ENCODE data around the gene FNDC11. TPM values are rescaled to one million over a fixed set of nuclear protein-coding genes. Genes with fewer than 3 reads are reported as not detected.

The FNDC11 gene
- total RNA-seq, 1 experiment from 2014 or later: not detected

GRCh38 chr20:63574829-63575743 is 21.1 kb downstream of the FNDC11 start:
- Mint-ChIP-seq H3K27me3 (ENCODE audit: unreplicated experiment) (peaks cover 45% of the 10 kb centered on the region), H3K4me3 (ENCODE audit: low read depth, unreplicated experiment) (peak overlapping the region; percentile 88), H3K4me1 (ENCODE audit: low read depth, unreplicated experiment) (no peaks in the 10 kb centered on the region), H3K36me3 (ENCODE audit: insufficient read depth, unreplicated experiment) (peaks cover 29% of the 10 kb centered on the region), H3K9me3 (ENCODE audit: low read depth, unreplicated experiment) (no peaks in the 10 kb centered on the region), H3K27ac (ENCODE audit: unreplicated experiment) (peak overlapping the region; percentile 88)
- CTCF ChIA-PET: interaction anchor here (1.1 to 4.2 kb wide), 2 partner anchors 37 to 52 kb away, joined by 3 to 32 read pairs; partner anchors contain the start of genes GMEB2 and PTK6
- DNase-seq: no peak
- intact Hi-C loops (cut with micrococcal nuclease; ENCODE audit: unreplicated experiment): loop anchor here (5.0 kb wide), 1 partner anchor 38 kb away; the partner anchor contains the start of gene PTK6
- TF ChIP-seq CTCF (IDR thresholded peaks at IDR 0.05; ENCODE audit: unreplicated experiment): no peak
- no TSS peak for BruUV-seq (replicated peaks)

- peaks cover 45% of the 10 kb centered on the region for H3K27me3 Mint-ChIP-seq (ENCODE audit: unreplicated experiment)
- no TSS peak for BruUV-seq (replicated peaks)
- CTCF ChIA-PET: no interaction called here
- intact Hi-C loops (cut with micrococcal nuclease; ENCODE audit: unreplicated experiment): loop anchor here (5.0 kb wide), 1 partner anchor 39 kb away; the partner anchor contains the start of gene PTK6
- no peak for TF ChIP-seq CTCF (IDR thresholded peaks at IDR 0.05; ENCODE audit: unreplicated experiment)
- peaks cover 26% of the 10 kb centered on the region for H3K36me3 Mint-ChIP-seq (ENCODE audit: insufficient read depth, unreplicated experiment)
- DNase-seq: no peak
- H3K4me3 Mint-ChIP-seq (ENCODE audit: low read depth, unreplicated experiment): no peak overlapping the region
- peak overlapping the region; percentile 48 for H3K27ac Mint-ChIP-seq (ENCODE audit: unreplicated experiment)
- H3K4me1 Mint-ChIP-seq (ENCODE audit: low read depth, unreplicated experiment): no peaks in the 10 kb centered on the region
- H3K9me3 Mint-ChIP-seq (ENCODE audit: low read depth, unreplicated experiment): no peaks in the 10 kb centered on the region
These were observed 22.4 kb downstream of the FNDC11 start for GRCh38 chr20:63576311-63576710.

- no TSS peak for BruUV-seq (replicated peaks)
- H3K4me1 Mint-ChIP-seq (ENCODE audit: low read depth, unreplicated experiment): no peaks in the 10 kb centered on the region
- no peak for TF ChIP-seq CTCF (IDR thresholded peaks at IDR 0.05; ENCODE audit: unreplicated experiment)
- no peak overlapping the region for H3K4me3 Mint-ChIP-seq (ENCODE audit: low read depth, unreplicated experiment)
- no peak for DNase-seq
- CTCF ChIA-PET: interaction anchor here (0.7 to 2.0 kb wide), 2 partner anchors 9 to 39 kb away, joined by 3 to 22 read pairs; partner anchors contain the start of gene PTK6
- intact Hi-C loops (cut with micrococcal nuclease; ENCODE audit: unreplicated experiment): loop anchor here (5.0 kb wide), 1 partner anchor 40 kb away; the partner anchor contains the start of gene PTK6
- peaks cover 45% of the 10 kb centered on the region for H3K27me3 Mint-ChIP-seq (ENCODE audit: unreplicated experiment)
- no peaks in the 10 kb centered on the region for H3K9me3 Mint-ChIP-seq (ENCODE audit: low read depth, unreplicated experiment)
- H3K27ac Mint-ChIP-seq (ENCODE audit: unreplicated experiment): no peak overlapping the region
- peaks cover 26% of the 10 kb centered on the region for H3K36me3 Mint-ChIP-seq (ENCODE audit: insufficient read depth, unreplicated experiment)
These were observed 23.4 kb downstream of the FNDC11 start for GRCh38 chr20:63577317-63577894.

GRCh38 chr20:63578224-63579016 is 24.5 kb downstream of the FNDC11 start:
- no peak overlapping the region for H3K27ac Mint-ChIP-seq (ENCODE audit: unreplicated experiment)
- CTCF ChIA-PET: interaction anchor here (0.7 to 2.0 kb wide), 2 partner anchors 10 to 40 kb away, joined by 3 to 22 read pairs; partner anchors contain the start of gene PTK6
- no peak for DNase-seq
- H3K36me3 Mint-ChIP-seq (ENCODE audit: insufficient read depth, unreplicated experiment): peaks cover 17% of the 10 kb centered on the region
- BruUV-seq (replicated peaks): no TSS peak
- peak; percentile 9 for TF ChIP-seq CTCF (IDR thresholded peaks at IDR 0.05; ENCODE audit: unreplicated experiment)
- H3K4me1 Mint-ChIP-seq (ENCODE audit: low read depth, unreplicated experiment): no peaks in the 10 kb centered on the region
- no peaks in the 10 kb centered on the region for H3K9me3 Mint-ChIP-seq (ENCODE audit: low read depth, unreplicated experiment)
- no peak overlapping the region for H3K4me3 Mint-ChIP-seq (ENCODE audit: low read depth, unreplicated experiment)
- peaks cover 45% of the 10 kb centered on the region for H3K27me3 Mint-ChIP-seq (ENCODE audit: unreplicated experiment)
- intact Hi-C loops (cut with micrococcal nuclease; ENCODE audit: unreplicated experiment): loop anchor here (5.0 kb wide), 1 partner anchor 41 kb away; the partner anchor contains the start of gene PTK6

All from Calu3 (cell line).